ENCODE measurements around the gene TMEM238L. TPM values are rescaled to one million over a fixed set of nuclear protein-coding genes. Genes with fewer than 3 reads are reported as not detected.

Gene TMEM238L
- total and polyA plus RNA-seq, 2 of the 8 experiments (the other 6 are each of a cell fraction or from before 2014, with no cell fraction given) = not detected

- FAIRE-seq (peak; percentile 97), DNase-seq (ENCODE audit: low read depth in 1 of 2, low spot score in 2 of 2) (peak; percentile 53 to 97)
- H2AK5ac ChIP-seq (ENCODE audit: low read depth, low read length) = no peak overlapping the region
- TF ChIP-seq CHD2 (IDR thresholded peaks at IDR 0.05; ENCODE audit: low read length) (no peak), CTCF (IDR thresholded peaks at IDR 0.05; ENCODE audit: control extremely low read depth in 1 of 3, insufficient read depth in 1 of 3, low read depth in 1 of 3, low read length in 3 of 3) (peak; percentile 64 to 95 (median 84)), RAD21 (IDR thresholded peaks at IDR 0.05 in 1 of 2, conservative IDR thresholded peaks at IDR 0.05 in 1 of 2; ENCODE audit: low read depth in 2 of 2, low read length in 2 of 2) (peak; percentile 88 to 91), SP1 (IDR thresholded peaks at IDR 0.05; ENCODE audit: low read depth, low read length) (no peak), MAFK (IDR thresholded peaks at IDR 0.05; ENCODE audit: low read depth, low read length) (no peak)
- ChIA-PET POLR2A (ENCODE audit: partially characterized antibody) (interaction anchor here (1.3 to 2.4 kb wide), 5 partner anchors 8 to 20 kb away, joined by 3 to 10 read pairs (median 4); no protein-coding TSS in a partner anchor), CTCF (ENCODE audit: partially characterized antibody) (interaction anchor here (0.6 to 6.1 kb wide), 32 partner anchors 10 to 639 kb away, joined by 3 to 57 read pairs (median 6); no protein-coding TSS in a partner anchor)
- no peak overlapping the region for H2BK5ac ChIP-seq (ENCODE audit: low read depth, low read length)
- H3K18ac ChIP-seq (ENCODE audit: extremely low read depth, low read length) = no peak overlapping the region
- H3K9ac ChIP-seq (replicated peaks in 1 of 4; ENCODE audit: extremely low read depth in 1 of 4, low read depth in 3 of 4, low read length in 3 of 4) = no peak overlapping the region
- H4K8ac ChIP-seq (ENCODE audit: extremely low read depth, insufficient read depth, low read length) = no peak overlapping the region
- no peak overlapping the region for H4K91ac ChIP-seq (replicated peaks; ENCODE audit: insufficient read length, low read length)
- H3K27ac ChIP-seq (ENCODE audit: low read depth, low read length) = no peak overlapping the region
- H3K4me3 ChIP-seq (ENCODE audit: extremely low read depth in 1 of 4, insufficient read depth in 2 of 4, low read depth in 3 of 4, low read length in 4 of 4) = no peak overlapping the region
- H3K79me2 ChIP-seq (ENCODE audit: control insufficient read depth in 1 of 2, insufficient read depth in 2 of 2, low read length in 2 of 2) = no peaks in the 10 kb centered on the region
- H3K23me2 ChIP-seq (ENCODE audit: low read depth, low read length) = no peaks in the 10 kb centered on the region; the same call in 1 of the 2 replicates
- no peaks in the 10 kb centered on the region for H3K9me3 ChIP-seq (ENCODE audit: insufficient read depth in 2 of 2, low read depth in 1 of 2, low read length in 1 of 2)
- H4K5ac ChIP-seq (ENCODE audit: insufficient read length, low read depth, low read length) = no peak overlapping the region
- no peaks in the 10 kb centered on the region for H3K79me1 ChIP-seq (ENCODE audit: low read depth, low read length)
- H3K23ac ChIP-seq (ENCODE audit: insufficient read length) = no peak overlapping the region
- WGBS, 2 experiments (ENCODE audit: extremely low coverage in 1 of 2, insufficient coverage in 1 of 2, insufficient read length in 1 of 2, insufficient replicate concordance in 2 of 2, low coverage in 1 of 2, low lambda C conversion rate in 2 of 2, missing lambda C conversion rate in 1 of 2) = 44% methylated on average over 9 of the region's 9 CpGs; no CpG with 5 or more reads in 1 of the 2 experiments
- H3K4me1 ChIP-seq (replicated peaks in 1 of 4; ENCODE audit: control insufficient read depth in 3 of 4, insufficient read depth in 4 of 4, low read length in 3 of 4) = no peaks in the 10 kb centered on the region; a peak in 1 of 7 replicates
- no peak overlapping the region; the same call in 1 of the 2 replicates for H2BK12ac ChIP-seq (ENCODE audit: low read depth, low read length)
- H2BK15ac ChIP-seq (ENCODE audit: low read length) = no peak overlapping the region
- no peak overlapping the region for H2BK20ac ChIP-seq (ENCODE audit: low read length)
- no peak overlapping the region for H3K56ac ChIP-seq (replicated peaks; ENCODE audit: insufficient read length, low read depth, low read length)
- H3K27me3 ChIP-seq (replicated peaks in 1 of 4; ENCODE audit: control insufficient read depth in 3 of 4, extremely low read depth in 1 of 4, insufficient read depth in 3 of 4, low read length in 3 of 4) = no peaks in the 10 kb centered on the region
- no peak overlapping the region for H2BK120ac ChIP-seq (replicated peaks; ENCODE audit: low read depth, low read length)
- no peaks in the 10 kb centered on the region for H4K20me1 ChIP-seq (replicated peaks in 1 of 2; ENCODE audit: control insufficient read depth in 1 of 2, insufficient read depth in 2 of 2, low read length in 2 of 2)
- no peak overlapping the region for H3K4ac ChIP-seq (replicated peaks; ENCODE audit: insufficient read length, low read depth, low read length)
- H3K4me2 ChIP-seq (ENCODE audit: insufficient read depth in 1 of 2, low read depth in 2 of 2, low read length in 2 of 2) = no peak overlapping the region
- H3K36me3 ChIP-seq (ENCODE audit: control insufficient read depth in 2 of 4, insufficient read depth in 4 of 4, low read length in 3 of 4) = no peaks in the 10 kb centered on the region; a peak in 3 of 8 replicates
- H2AFZ ChIP-seq (ENCODE audit: low read length) = no peak overlapping the region
- H3K14ac ChIP-seq (ENCODE audit: insufficient read length) = no peak overlapping the region
Measured at GRCh38 chr17:10772425-10773380, 31.2 kb downstream of the TMEM238L start.
